Ectodermal cell (in vitro differentiated cells): ENCODE results near the gene OGT. TPM values are rescaled to one million over a fixed set of nuclear protein-coding genes. Genes with fewer than 3 reads are reported as not detected.
"Not testable (repeated sequence)": the region's sequence is repeated elsewhere in the genome, so short reads cannot be mapped to it uniquely, and the experiment has no call there.

ENCODE experiments used
- H3K27ac ChIP-seq: 2 replicates; pipeline ENCODE4 v1.7.0; 2013; ENCODE audit warnings: mild to moderate bottlenecking, low read depth, low read length; ENCODE audit not compliant: insufficient read depth, poor library complexity, severe bottlenecking
- H3K27me3 ChIP-seq: 2 replicates; pipeline ENCODE4 v1.7.0; 2013; ENCODE audit warnings: mild to moderate bottlenecking, low read length; ENCODE audit not compliant: insufficient read depth, control insufficient read depth, poor library complexity, severe bottlenecking
- H3K36me3 ChIP-seq: one replicate; pipeline ENCODE4 v1.7.0; 2013; ENCODE audit warnings: low read length; ENCODE audit not compliant: control insufficient read depth, insufficient read depth
- H3K4me1 ChIP-seq: one replicate; pipeline ENCODE4 v1.7.0; 2013; ENCODE audit warnings: low read length; ENCODE audit not compliant: control insufficient read depth, insufficient read depth
- H3K4me3 ChIP-seq: 2 replicates; pipeline ENCODE4 v1.7.0; 2013; ENCODE audit warnings: low read depth, low read length, control low read depth; ENCODE audit not compliant: insufficient read depth
- H3K9me3 ChIP-seq: 2 replicates; pipeline ENCODE4 v1.7.0; 2013; ENCODE audit warnings: mild to moderate bottlenecking, low read length, moderate library complexity; ENCODE audit not compliant: control insufficient read depth
- WGBS, 2 experiments: methylation state at CpG; one replicate each; pipeline ENCODE4 v1.1.7; 2013; ENCODE audit warnings: missing lambda C conversion rate in 2 of 2; 5-methylcytosine and 5-hydroxymethylcytosine counted together
- polyA plus RNA-seq, 4 experiments: library from polyadenylated mRNA; stranded (reverse); fragments of 50-300 nt; gene quantifications; one replicate each; pipeline ENCODE4 v1.2.3, GENCODE V29; 2013

Gene OGT
- 166 TPM for polyA plus RNA-seq (2013, experiment 1 of 4)
- 190 TPM for polyA plus RNA-seq (2013, experiment 2 of 4)
- polyA plus RNA-seq (2013, experiment 3 of 4) = 147 TPM
- 181 TPM for polyA plus RNA-seq (2013, experiment 4 of 4)

DNA sequence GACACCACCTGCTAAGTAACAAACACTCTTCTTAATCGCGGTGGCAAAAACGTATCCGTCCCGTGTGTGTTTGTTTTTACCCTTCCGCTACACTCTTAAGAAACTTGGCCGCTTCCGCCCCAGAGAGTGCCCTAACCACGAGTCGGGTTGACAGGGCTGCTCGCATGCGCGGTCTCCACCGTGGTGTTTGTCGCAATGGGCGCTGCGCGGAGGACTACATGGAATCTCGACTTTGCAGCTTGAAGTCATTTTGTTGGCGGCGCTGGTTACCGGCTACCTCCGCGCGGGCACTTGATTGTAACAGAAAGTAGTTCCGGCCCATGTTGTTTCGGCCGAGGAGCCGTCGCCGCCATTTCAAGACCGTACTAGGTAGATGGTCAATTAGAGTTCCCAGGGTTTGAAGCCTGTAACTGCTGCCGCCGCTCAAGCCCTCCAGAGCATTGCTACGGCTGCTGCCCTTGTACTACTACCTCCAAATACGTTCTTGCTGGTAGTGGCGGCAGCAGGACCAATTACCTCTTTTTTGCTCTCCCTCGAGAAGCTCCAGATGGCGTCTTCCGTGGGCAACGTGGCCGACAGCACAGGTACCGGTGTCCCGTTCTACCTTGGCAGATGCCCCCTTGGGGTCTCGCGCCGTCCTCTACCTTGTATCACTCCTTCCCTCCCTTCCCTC, at the start of gene OGT:
Gene OGT (plus strand): TSS at position 352 of the 673 bp plus-strand sequence. CDS start 196 bp downstream, at position 548.
- Histone ChIP-seq H3K4me1 (no peaks in the 10 kb centered on the region), H3K27me3 (no peaks in the 10 kb centered on the region), H3K4me3 (peak within 1 kb of the TSS; percentile 76), H3K9me3 (no peaks in the 10 kb centered on the region), H3K27ac (peak within 1 kb of the TSS; percentile 6), H3K36me3 (no peaks in the 10 kb centered on the region)
- 0 to 1% methylated on average over 47 of the region's 47 CpGs for WGBS, 2 experiments

- Histone ChIP-seq H3K27ac (no peak overlapping the region), H3K9me3 (no peaks in the 10 kb centered on the region), H3K4me1 (no peaks in the 10 kb centered on the region), H3K4me3 (no peak overlapping the region), H3K36me3 (no peaks in the 10 kb centered on the region), H3K27me3 (peaks cover 16% of the 10 kb centered on the region)
These were observed 45.1 kb upstream of the OGT start for GRCh38 chrX:71487814-71488213.

GRCh38 chrX:71489540-71489939, 43.4 kb upstream of the OGT start:
- Histone ChIP-seq H3K4me1 (no peaks in the 10 kb centered on the region), H3K27ac (no peak overlapping the region), H3K36me3 (no peaks in the 10 kb centered on the region), H3K9me3 (no peaks in the 10 kb centered on the region), H3K27me3 (peaks cover 26% of the 10 kb centered on the region), H3K4me3 (no peak overlapping the region)
- WGBS, 2 experiments = 95 to 96% methylated on average over 5 of the region's 5 CpGs

DNA sequence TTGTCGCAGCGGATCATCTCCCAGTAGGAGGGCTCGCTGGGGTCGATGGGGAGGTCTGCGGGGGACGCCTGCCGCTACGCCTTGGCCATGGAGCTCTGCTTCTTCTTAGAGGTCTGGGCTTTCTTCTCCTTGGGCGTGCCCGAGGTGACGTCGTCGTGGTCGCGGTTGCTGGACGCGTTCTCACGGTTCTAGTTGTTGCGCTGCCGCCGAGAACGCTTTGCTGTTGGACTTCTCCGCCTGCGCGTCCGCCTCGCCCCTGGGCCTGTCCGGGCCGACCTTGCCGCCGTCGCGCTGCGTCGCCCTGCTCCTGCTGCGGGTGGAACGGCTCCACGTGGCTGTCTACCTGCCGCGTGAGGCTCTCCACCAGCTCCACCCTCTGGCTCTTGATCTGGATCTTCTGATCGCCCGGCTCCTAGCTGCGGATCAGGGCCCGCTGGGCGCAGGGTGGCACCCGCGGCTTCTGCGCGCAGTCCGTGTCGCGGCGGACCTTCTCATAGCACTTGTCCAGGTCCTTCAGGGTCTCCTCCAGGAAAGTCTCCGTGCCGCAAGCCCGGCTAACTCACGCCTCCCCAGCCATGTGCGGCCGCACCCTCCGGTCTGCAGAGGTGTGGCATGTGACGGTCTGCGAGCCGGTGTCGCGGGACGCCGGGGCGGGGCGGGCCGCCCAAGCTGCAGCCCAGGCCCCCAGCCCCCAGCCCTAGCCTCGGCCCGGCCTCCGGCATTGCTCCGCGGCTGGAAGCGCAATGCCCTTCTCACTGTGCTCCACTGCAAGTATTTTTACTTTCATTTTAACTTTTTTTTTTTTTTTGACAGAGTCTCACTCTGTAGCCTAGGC, 40.5 kb upstream of the OGT start:
- Histone ChIP-seq H3K4me3 (peak overlapping the region; percentile 13), H3K36me3 (no peaks in the 10 kb centered on the region), H3K4me1 (no peaks in the 10 kb centered on the region), H3K27ac (no peak overlapping the region), H3K9me3 (no peaks in the 10 kb centered on the region), H3K27me3 (peaks cover 26% of the 10 kb centered on the region)
- WGBS, 2 experiments = 26 to 31% methylated on average over 76 of the region's 76 CpGs

DNA sequence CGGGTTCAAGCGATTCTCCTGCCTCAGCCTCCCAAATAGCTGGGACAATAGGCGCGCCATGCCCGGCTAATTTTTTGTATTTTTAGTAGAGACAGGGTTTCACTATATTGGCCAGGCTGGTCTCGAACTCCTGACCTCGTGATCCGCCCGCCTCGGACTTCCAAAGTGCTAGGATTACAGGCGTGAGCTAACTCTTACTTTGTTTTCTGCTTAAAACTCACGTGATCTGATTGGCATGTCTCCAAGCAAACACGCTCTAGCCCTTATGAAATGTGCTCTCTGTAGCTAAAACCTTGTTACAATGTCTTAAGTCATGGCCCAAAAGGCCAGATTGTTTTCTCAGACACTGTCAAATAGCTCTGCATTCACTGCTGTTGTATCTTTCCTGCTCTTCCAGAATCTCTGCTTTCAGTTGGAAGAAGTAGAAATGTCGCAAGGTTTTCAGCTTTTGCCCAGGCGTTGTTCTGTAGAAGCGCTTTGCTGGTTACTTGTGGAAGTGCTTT, 39.7 kb upstream of the OGT start:
- peaks cover 26% of the 10 kb centered on the region for H3K27me3 ChIP-seq
- no peaks in the 10 kb centered on the region for H3K9me3 ChIP-seq
- H3K36me3 ChIP-seq = no peaks in the 10 kb centered on the region
- H3K4me1 ChIP-seq = no peaks in the 10 kb centered on the region
- H3K27ac ChIP-seq = no peak overlapping the region
- 91 to 96% methylated on average over 16 of the region's 16 CpGs for WGBS, 2 experiments
- H3K4me3 ChIP-seq = no peak overlapping the region

DNA sequence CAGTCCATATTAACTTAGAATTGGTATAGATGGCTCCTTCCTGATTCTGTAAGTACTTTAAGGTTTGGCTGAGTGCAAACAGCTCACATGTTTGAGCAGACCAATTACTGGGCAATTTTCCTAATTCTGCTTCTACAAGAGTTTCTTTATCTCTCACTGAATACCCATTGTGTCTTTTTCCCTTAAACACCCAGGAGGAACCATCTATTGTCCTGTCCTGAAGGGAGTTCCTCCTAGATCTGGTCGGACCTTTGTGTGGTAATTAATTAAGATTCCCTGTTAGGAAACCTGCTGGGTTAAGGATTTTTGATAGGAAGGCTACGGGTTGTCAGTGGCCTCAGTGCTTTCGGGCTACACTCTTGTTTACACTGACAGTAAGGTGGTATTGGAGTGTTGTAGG, 36.9 kb upstream of the OGT start:
- H3K4me3 ChIP-seq, H3K36me3 ChIP-seq, H3K4me1 ChIP-seq, H3K9me3 ChIP-seq, H3K27ac ChIP-seq: not testable (repeated sequence)
- 32 to 46% methylated on average over 3 of the region's 3 CpGs for WGBS, 2 experiments
- H3K27me3 ChIP-seq = peaks cover 26% of the 10 kb centered on the region

DNA sequence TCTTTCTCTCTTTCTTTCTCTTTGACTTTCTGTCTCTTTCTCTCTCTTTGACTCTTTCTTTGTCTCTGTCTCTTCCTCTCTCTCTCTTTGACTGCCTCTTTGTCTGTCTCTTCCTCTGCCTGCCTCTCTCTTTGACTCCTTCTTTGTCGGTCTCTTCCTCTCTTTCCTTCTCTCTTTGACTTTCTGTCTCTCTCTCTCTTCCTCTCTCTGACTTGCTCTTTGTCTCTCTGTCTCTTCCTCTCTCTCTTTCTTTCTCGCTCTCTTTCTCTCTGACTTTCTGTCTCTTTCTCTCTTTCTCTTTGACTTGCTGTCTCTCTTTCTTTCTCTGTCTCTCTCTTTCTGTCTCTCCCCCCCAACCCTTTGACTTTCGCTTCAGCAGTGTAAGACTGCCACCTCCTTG, 36.4 kb upstream of the OGT start:
- Histone ChIP-seq H3K36me3 (no peaks in the 10 kb centered on the region), H3K9me3 (no peaks in the 10 kb centered on the region), H3K27me3 (peaks cover 23% of the 10 kb centered on the region), H3K27ac (no peak overlapping the region), H3K4me3 (no peak overlapping the region), H3K4me1 (no peaks in the 10 kb centered on the region)
- WGBS, 2 experiments = 88 to 94% methylated on average over 2 to 3 of the region's 3 CpGs

DNA sequence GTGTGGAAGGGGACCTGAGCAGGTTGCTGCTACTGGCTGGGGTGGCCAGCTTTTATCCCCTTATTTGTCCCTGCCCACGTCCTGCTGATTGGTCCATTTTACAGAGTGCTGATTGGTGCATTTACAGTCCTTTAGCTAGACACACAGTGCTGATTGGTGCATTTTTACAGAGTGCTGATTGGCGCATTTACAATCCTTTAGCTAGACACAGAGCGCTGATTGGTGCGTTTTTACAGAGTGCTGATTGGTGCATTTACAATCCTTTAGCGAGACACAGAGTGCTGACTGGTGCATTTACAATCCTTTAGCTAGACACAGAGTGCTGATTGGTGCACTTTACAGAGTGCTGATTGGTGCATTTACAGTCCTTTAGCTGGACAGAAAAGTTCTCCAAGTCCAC, 30.8 kb upstream of the OGT start:
- H3K9me3 ChIP-seq, H3K36me3 ChIP-seq, H3K4me1 ChIP-seq, H3K27ac ChIP-seq, H3K27me3 ChIP-seq, H3K4me3 ChIP-seq: not testable (repeated sequence)
- whole genome bisulfite sequencing, 2 experiments = 95% methylated on average over 5 of the region's 5 CpGs

GRCh38 chrX:71504346-71504745, 28.6 kb upstream of the OGT start:
- no peaks in the 10 kb centered on the region for H3K27me3 ChIP-seq
- WGBS, 2 experiments = 83 to 90% methylated on average over 1 of the region's 1 CpG
- H3K4me3 ChIP-seq = no peak overlapping the region
- H3K36me3 ChIP-seq = no peaks in the 10 kb centered on the region
- H3K27ac ChIP-seq = no peak overlapping the region
- H3K9me3 ChIP-seq = no peaks in the 10 kb centered on the region
- H3K4me1 ChIP-seq = no peaks in the 10 kb centered on the region

DNA sequence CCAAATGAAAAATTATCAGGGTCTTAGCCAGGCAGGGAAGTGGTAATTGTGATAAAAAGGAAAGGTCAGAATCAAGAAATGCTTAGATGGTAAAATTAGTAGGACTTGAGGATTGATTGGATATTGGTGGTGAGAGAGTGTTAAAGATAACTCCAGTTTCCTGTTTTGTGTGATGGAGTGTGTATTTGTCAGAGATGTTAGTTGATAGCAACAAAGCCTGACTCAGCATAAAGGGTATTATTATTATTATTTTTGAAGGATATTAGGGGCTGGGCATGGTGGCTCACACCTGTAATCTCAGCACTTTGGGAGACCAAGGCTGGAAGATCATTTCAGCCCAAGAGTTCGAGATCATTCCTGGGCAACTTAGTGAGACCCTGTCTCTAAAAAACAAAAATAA, 23.6 kb upstream of the OGT start:
- WGBS, 2 experiments = 74 to 88% methylated on average over 1 of the region's 1 CpG
- Histone ChIP-seq H3K36me3 (no peaks in the 10 kb centered on the region), H3K27me3 (no peaks in the 10 kb centered on the region), H3K9me3 (no peaks in the 10 kb centered on the region), H3K27ac (no peak overlapping the region), H3K4me3 (no peak overlapping the region), H3K4me1 (no peaks in the 10 kb centered on the region)
